Skin of body (tissue), 2 donors: Measurements from ENCODE around the gene ATP11C. TPM values are rescaled to one million over a fixed set of nuclear protein-coding genes. Genes with fewer than 3 reads are reported as not detected.
"Not testable (repeated sequence)": the region's sequence is repeated elsewhere in the genome, so short reads cannot be mapped to it uniquely, and the experiment has no call there.

ENCODE experiments used
- DNase-seq: peaks from one replicate; lab custom pipeline; 2025; lab: John Stamatoyannopoulos, UW
- total RNA-seq: library from RNA; depleted of rRNA; stranded (reverse); fragments of >200 nt; gene quantifications from one replicate; pipeline ENCODE4 v1.2.3, GENCODE V29; 2014

The ATP11C gene
- total RNA-seq, 1 donor from 2014 or later, result 27.9 TPM

GRCh38 chrX:139924069-139924695 lies 8.7 kb downstream of the ATP11C start:
- DNase-seq, result no peak

GRCh38 chrX:139921142-139921541 lies 11.7 kb downstream of the ATP11C start:
- DNase-seq, result not testable (repeated sequence)

- no peak for DNase-seq
Observed at GRCh38 chrX:139920316-139920715, 12.5 kb downstream of the ATP11C start.

- no peak for DNase-seq
Observed at GRCh38 chrX:139914421-139914820, 18.4 kb downstream of the ATP11C start.

- DNase-seq, result no peak
Observed at GRCh38 chrX:139909712-139910111, 23.1 kb downstream of the ATP11C start.

GRCh38 chrX:139907078-139907477 lies 25.8 kb downstream of the ATP11C start:
- DNase-seq, result no peak

GRCh38 chrX:139905743-139906142 lies 27.1 kb downstream of the ATP11C start:
- DNase-seq, result no peak

- no peak for DNase-seq
Observed at GRCh38 chrX:139905051-139905450, 27.8 kb downstream of the ATP11C start.

- no peak for DNase-seq
Observed at GRCh38 chrX:139903210-139903609, 29.6 kb downstream of the ATP11C start.

- no peak for DNase-seq
Observed at GRCh38 chrX:139902559-139902958, 30.3 kb downstream of the ATP11C start.

GRCh38 chrX:139898334-139898733 lies 34.5 kb downstream of the ATP11C start:
- DNase-seq, result no peak

GRCh38 chrX:139892512-139892911 lies 40.3 kb downstream of the ATP11C start:
- no peak for DNase-seq

GRCh38 chrX:139890991-139891700 lies 41.7 kb downstream of the ATP11C start:
- DNase-seq, result no peak

- DNase-seq, result no peak
Observed at GRCh38 chrX:139889760-139890159, 43.1 kb downstream of the ATP11C start.

- DNase-seq, result no peak
Observed at GRCh38 chrX:139883984-139884383, 48.9 kb downstream of the ATP11C start.

- no peak for DNase-seq
Observed at GRCh38 chrX:139882299-139882698, 50.6 kb downstream of the ATP11C start.

- DNase-seq, result peak; percentile 25
Observed at GRCh38 chrX:139881572-139881971, 51.3 kb downstream of the ATP11C start.

- DNase-seq, result no peak
Observed at GRCh38 chrX:139881130-139881529, 51.7 kb downstream of the ATP11C start.

- DNase-seq, result no peak
Observed at GRCh38 chrX:139877710-139878414, 55.0 kb downstream of the ATP11C start.

- DNase-seq, result no peak
Observed at GRCh38 chrX:139875841-139876240, 57.0 kb downstream of the ATP11C start.

GRCh38 chrX:139869796-139870195 lies 63.1 kb downstream of the ATP11C start:
- DNase-seq, result no peak

GRCh38 chrX:139864640-139865039 lies 68.2 kb downstream of the ATP11C start:
- no peak for DNase-seq

- no peak for DNase-seq
Observed at GRCh38 chrX:139862208-139862607, 70.6 kb downstream of the ATP11C start.
